Tibial artery (tissue), 4 donors: ENCODE results near the gene AGFG2.

Experiments used
- DNase-seq, 2 donors: peaks; one replicate each; pipeline ENCODE4 v3.0.0-alpha.2; 2019
- H3K27ac ChIP-seq, 2 donors: fragments of 200-600 bp; sonication (generic) in 1 of 2; 1 replicate in 1 of 2; 2 replicates in 1 of 2; pipeline ENCODE4 v1.5.1; 2018 to 2019; ENCODE audit warnings: mild to moderate bottlenecking in 1 of 2
- H3K27me3 ChIP-seq, 2 donors: fragments of 200-600 bp; sonication (generic) in 1 of 2; one replicate each; pipeline versions ENCODE4 v1.5.1 to v1.6.0; 2016 to 2019
- H3K36me3 ChIP-seq, 3 donors: fragments of 200-600 bp; sonication (generic) in 2 of 3; one replicate each; pipeline ENCODE4 v1.5.1; 2016 to 2019; ENCODE audit warnings: mild to moderate bottlenecking in 2 of 3
- H3K4me1 ChIP-seq, 4 donors: fragments of 200-600 bp; sonication (generic) in 2 of 4; 1 replicate in 3 of 4; 2 replicates in 1 of 4; pipeline ENCODE4 v1.5.1; 2016 to 2019
- H3K4me3 ChIP-seq, 2 donors: fragments of 200-600 bp; sonication (generic) in 1 of 2; 1 replicate in 1 of 2; 2 replicates in 1 of 2; pipeline ENCODE4 v1.5.1; 2018 to 2019; ENCODE audit warnings: mild to moderate bottlenecking in 2 of 2
- H3K9me3 ChIP-seq, 3 donors: fragments of 200-600 bp; sonication (generic) in 1 of 3; one replicate each; pipeline ENCODE4 v1.5.1; 2016 to 2019
- CTCF ChIP-seq, 2 experiments: fragments of 200-600 bp in 1 of 2; fragments of 450-650 bp in 1 of 2; IDR thresholded peaks; one replicate each; pipeline ENCODE4 v1.5.1; 2017 to 2019; ENCODE audit warnings: antibody characterized with exemption in 2 of 2, mild to moderate bottlenecking in 1 of 2, moderate library complexity in 1 of 2
- intact Hi-C: fragments of 100-400 bp; cut with DNase I; formaldehyde crosslinking; loops from one replicate; pipeline ENCODE4 v1.15.0; 2023; ENCODE audit warnings: low total_unique reads

AGFG2 gene

GRCh38 chr7:100543586-100543985 lies 4.6 kb downstream of the AGFG2 start:
- no peak for TF ChIP-seq CTCF (IDR thresholded peaks at IDR 0.05)
- intact Hi-C loops: no loop called here
- H3K9me3 ChIP-seq: no peaks in the 10 kb centered on the region
- no peaks in the 10 kb centered on the region for H3K27me3 ChIP-seq
- peaks cover 0 to 72% (median 64%) of the 10 kb centered on the region in 4 donors for H3K4me1 ChIP-seq
- no peaks in the 10 kb centered on the region for H3K36me3 ChIP-seq
- H3K27ac ChIP-seq: peak overlapping the region; percentile 85 to 92
- no peak overlapping the region for H3K4me3 ChIP-seq
- DNase-seq: no peak

GRCh38 chr7:100544386-100544785 lies 5.4 kb downstream of the AGFG2 start:
- H3K27ac ChIP-seq: peak overlapping the region; percentile 85 to 92
- no peaks in the 10 kb centered on the region for H3K9me3 ChIP-seq
- intact Hi-C loops: no loop called here
- H3K27me3 ChIP-seq: no peaks in the 10 kb centered on the region
- no peak for DNase-seq
- peaks cover 0 to 5% (median 4%) of the 10 kb centered on the region in 3 donors for H3K36me3 ChIP-seq
- H3K4me3 ChIP-seq: no peak overlapping the region
- no peak for TF ChIP-seq CTCF (IDR thresholded peaks at IDR 0.05)
- H3K4me1 ChIP-seq: peaks cover 0 to 77% (median 66%) of the 10 kb centered on the region in 4 donors

- Histone ChIP-seq H3K27me3 (no peaks in the 10 kb centered on the region), H3K9me3 (no peaks in the 10 kb centered on the region), H3K4me1 (peaks cover 0 to 71% (median 61%) of the 10 kb centered on the region in 4 donors), H3K36me3 (peaks cover 0 to 11% (median 10%) of the 10 kb centered on the region in 3 donors), H3K4me3 (no peak overlapping the region), H3K27ac (peak overlapping the region; percentile 85 to 92)
- intact Hi-C loops: no loop called here
- DNase-seq: no peak
- no peak for TF ChIP-seq CTCF (IDR thresholded peaks at IDR 0.05)
These were observed 6.0 kb downstream of the AGFG2 start for GRCh38 chr7:100544967-100545359.

GRCh38 chr7:100545360-100546128 lies 6.5 kb downstream of the AGFG2 start:
- Histone ChIP-seq H3K4me1 (peaks cover 0 to 66% (median 55%) of the 10 kb centered on the region in 4 donors), H3K27ac (peak overlapping the region; percentile 85 to 92), H3K27me3 (no peaks in the 10 kb centered on the region), H3K4me3 (peak overlapping the region in 1 of 2 donors; percentile 12), H3K9me3 (no peaks in the 10 kb centered on the region), H3K36me3 (peaks cover 2 to 15% (median 11%) of the 10 kb centered on the region in 3 donors)
- intact Hi-C loops: no loop called here
- DNase-seq: peak; percentile 78 to 89
- peak in 1 of 2 experiments; percentile 24 for TF ChIP-seq CTCF (IDR thresholded peaks at IDR 0.05)

DNA sequence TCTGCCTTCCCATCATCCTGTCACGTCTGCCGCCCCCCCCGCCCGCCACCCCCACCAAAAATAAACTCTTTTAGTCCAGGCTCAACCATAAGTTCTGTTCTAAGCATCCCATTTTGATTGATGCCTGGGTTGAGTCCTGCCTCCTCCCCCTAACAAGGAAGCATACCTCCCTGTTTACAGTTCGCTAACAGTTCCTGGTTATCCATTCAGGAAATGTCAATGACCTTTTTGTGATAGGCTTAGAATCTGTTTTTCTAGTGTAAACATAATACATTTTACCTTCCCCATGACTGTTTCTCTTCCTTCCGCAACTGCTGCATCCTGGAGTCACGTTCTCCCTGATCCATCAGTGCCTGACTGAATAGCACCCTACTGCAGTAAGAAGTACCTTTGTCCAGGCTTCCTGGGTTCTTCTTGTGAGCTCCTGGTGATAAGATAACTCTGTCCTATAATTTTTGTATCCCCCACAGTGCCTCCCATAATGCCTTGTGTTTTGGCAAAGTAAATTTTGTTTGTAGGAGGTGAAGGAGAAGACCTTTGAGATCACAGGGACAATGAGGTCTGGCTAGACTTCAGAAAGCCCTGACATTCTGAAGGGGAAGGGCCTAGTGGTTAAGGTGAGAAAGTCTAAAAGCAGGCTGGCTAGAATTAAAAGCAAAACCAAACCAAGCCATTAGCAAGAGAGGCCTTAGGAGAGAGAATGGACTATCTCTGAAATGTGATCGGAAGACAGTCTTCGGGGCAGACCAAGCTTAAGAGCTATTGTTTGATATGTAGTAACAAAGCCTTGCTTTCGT lies 7.3 kb downstream of the AGFG2 start:
- Histone ChIP-seq H3K27me3 (no peaks in the 10 kb centered on the region), H3K9me3 (no peaks in the 10 kb centered on the region), H3K4me1 (peaks cover 0 to 59% (median 51%) of the 10 kb centered on the region in 4 donors), H3K4me3 (no peak overlapping the region), H3K36me3 (peaks cover 4 to 22% (median 13%) of the 10 kb centered on the region in 3 donors), H3K27ac (peak overlapping the region; percentile 85 to 92)
- intact Hi-C loops: no loop called here
- no peak for TF ChIP-seq CTCF (IDR thresholded peaks at IDR 0.05)
- DNase-seq: no peak
